ENCODE data around the gene GPR153. TPM values are rescaled to one million over a fixed set of nuclear protein-coding genes. Genes with fewer than 3 reads are reported as not detected.

The GPR153 gene
- total RNA-seq, 4 donors from 2014 or later = 5.6 to 22.1 (median 10.3) TPM

GRCh38 chr1:6239950-6240768, 20.7 kb downstream of the GPR153 start:
- H3K36me3 ChIP-seq = no peaks in the 10 kb centered on the region
- H3K4me3 ChIP-seq = no peak overlapping the region
- no peaks in the 10 kb centered on the region for H3K9me3 ChIP-seq
- peaks cover 16 to 30% of the 10 kb centered on the region in 2 donors for H3K27me3 ChIP-seq
- DNase-seq = no peak
- intact Hi-C loops (cut with DNase I; ENCODE audit: low total_unique reads) = no loop called here
- no peak for TF ChIP-seq POLR2A (IDR thresholded peaks at IDR 0.05)
- no peak for TF ChIP-seq CTCF (IDR thresholded peaks at IDR 0.05)
- H3K4me1 ChIP-seq = peaks cover 0 to 11% of the 10 kb centered on the region in 2 donors
- no peak overlapping the region for H3K27ac ChIP-seq

- DNase-seq = no peak
- Histone ChIP-seq H3K4me3 (no peak overlapping the region), H3K36me3 (no peaks in the 10 kb centered on the region), H3K27ac (no peak overlapping the region), H3K27me3 (peaks cover 16 to 26% of the 10 kb centered on the region in 2 donors), H3K4me1 (peaks cover 7 to 19% of the 10 kb centered on the region in 2 donors), H3K9me3 (no peaks in the 10 kb centered on the region)
- intact Hi-C loops (cut with DNase I; ENCODE audit: low total_unique reads) = no loop called here
- TF ChIP-seq POLR2A (IDR thresholded peaks at IDR 0.05) (no peak), CTCF (IDR thresholded peaks at IDR 0.05) (no peak)
These were observed 21.6 kb downstream of the GPR153 start for GRCh38 chr1:6239213-6239752.

DNA sequence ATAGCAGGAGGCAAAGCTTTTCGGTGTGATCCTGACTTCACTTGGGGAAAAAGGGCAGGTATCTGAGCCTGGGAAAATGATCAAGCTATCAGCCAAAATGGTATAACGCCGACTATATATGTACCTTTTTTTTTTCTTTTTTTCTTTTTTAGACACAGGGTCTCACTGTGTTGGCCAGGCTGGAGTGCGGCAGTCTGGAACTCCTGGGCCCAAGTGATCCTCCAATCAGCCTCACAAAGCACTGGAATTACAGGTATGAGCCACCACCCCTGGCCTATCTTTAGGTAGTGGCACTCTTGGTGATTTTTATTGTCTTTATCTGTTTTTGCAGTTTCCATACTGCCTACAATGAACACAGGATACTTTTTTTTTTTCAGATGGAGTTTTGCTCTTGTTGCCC, 23.8 kb downstream of the GPR153 start:
- intact Hi-C loops (cut with DNase I; ENCODE audit: low total_unique reads) = no loop called here
- Histone ChIP-seq H3K36me3 (no peaks in the 10 kb centered on the region), H3K4me3 (no peak overlapping the region), H3K27me3 (peaks cover 5 to 11% of the 10 kb centered on the region in 2 donors), H3K27ac (no peak overlapping the region), H3K4me1 (peaks cover 7 to 16% of the 10 kb centered on the region in 2 donors), H3K9me3 (no peaks in the 10 kb centered on the region)
- DNase-seq = no peak
- TF ChIP-seq POLR2A (IDR thresholded peaks at IDR 0.05) = no peak
- TF ChIP-seq CTCF (IDR thresholded peaks at IDR 0.05) = no peak

GRCh38 chr1:6235296-6235677, 25.6 kb downstream of the GPR153 start:
- no peak for DNase-seq
- peak overlapping the region in 1 of 2 donors; percentile 25 for H3K27ac ChIP-seq

More at GRCh38 chr1:6235296-6235677, 25.6 kb downstream of the GPR153 start:
- Histone ChIP-seq H3K36me3 (no peaks in the 10 kb centered on the region), H3K4me3 (peak overlapping the region; percentile 41 to 52), H3K9me3 (no peaks in the 10 kb centered on the region), H3K27me3 (peaks cover 0 to 1% of the 10 kb centered on the region in 2 donors), H3K4me1 (peaks cover 7 to 12% of the 10 kb centered on the region in 2 donors)
- TF ChIP-seq POLR2A (IDR thresholded peaks at IDR 0.05) (no peak), CTCF (IDR thresholded peaks at IDR 0.05) (no peak)
- intact Hi-C loops (cut with DNase I; ENCODE audit: low total_unique reads) = no loop called here
